Stimulated activated CD4-positive, alpha-beta T cell treated with anti-CD3 and anti-CD28 coated beads, Interleukin-4, amount 100 ng/mL, for 24 hours (primary cell): ENCODE measurements around the gene PEX19.

Experiments
- DNase-seq: peaks from one replicate; pipeline ENCODE4 v3.0.0-alpha.2; 2020

Gene PEX19

DNA sequence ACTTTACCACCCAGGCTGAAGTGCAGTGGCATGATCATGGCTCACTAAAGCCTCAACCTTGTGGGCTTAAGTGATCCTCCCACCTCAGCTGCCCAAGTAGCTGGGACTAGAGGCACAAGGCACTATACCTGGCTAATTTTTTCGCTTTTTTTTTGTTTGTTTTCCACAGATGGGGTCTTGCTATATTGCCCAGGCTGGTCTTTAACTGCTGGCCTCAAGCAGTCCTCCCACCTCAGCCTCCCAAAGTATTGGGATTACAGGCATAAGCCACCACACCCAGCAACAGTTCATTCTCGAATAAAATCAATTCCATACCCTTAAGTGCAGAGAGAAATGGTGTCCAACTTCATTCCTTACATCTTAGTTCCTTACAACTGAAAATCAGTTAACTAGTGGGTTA, 47.4 kb downstream of the PEX19 start:
- no peak for DNase-seq

- DNase-seq: no peak
Observed at GRCh38 chr1:160236806-160237205, 48.1 kb downstream of the PEX19 start.

GRCh38 chr1:160232911-160233310, 52.0 kb downstream of the PEX19 start:
- DNase-seq: no peak

GRCh38 chr1:160228431-160228830, 56.5 kb downstream of the PEX19 start:
- DNase-seq: no peak

- no peak for DNase-seq
Observed at GRCh38 chr1:160227561-160227960, 57.4 kb downstream of the PEX19 start.

DNA sequence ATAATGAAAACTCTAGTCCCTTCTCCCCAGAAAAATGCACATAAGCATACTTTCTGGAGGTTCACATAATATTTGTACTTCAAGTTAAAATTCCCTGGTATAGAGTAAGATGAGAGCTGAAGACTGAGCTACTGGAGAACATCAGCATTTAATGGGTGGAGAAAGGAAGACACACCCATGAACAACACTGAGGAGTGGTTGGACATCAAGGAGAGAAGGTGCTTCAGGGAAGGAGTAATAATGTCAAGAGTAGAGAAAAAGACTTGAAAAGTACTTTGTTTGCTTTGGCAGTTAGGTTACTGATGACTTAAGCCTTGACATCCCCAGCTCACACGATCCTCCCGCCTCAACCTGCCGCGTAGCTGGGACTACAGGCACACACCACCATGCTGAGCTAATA, 57.9 kb downstream of the PEX19 start:
- no peak for DNase-seq
